GM12878 (cell line): ENCODE results near the gene AQP5. TPM values are rescaled to one million over a fixed set of nuclear protein-coding genes. Genes with fewer than 3 reads are reported as not detected.

Source experiments
- ATAC-seq: fragments of 200-7000 bp; cut with Tn5 transposase; 3 replicates; pipeline ENCODE4 v1.9.1; 2020; ENCODE audit warnings: mild to moderate bottlenecking, moderate library complexity
- BruUV-seq: library from RNA; stranded (reverse); fragments of 400-500 nt; replicated peaks from 2 replicates; lab custom pipeline; 2021; lab: Mats Ljungman, UMichigan
- CTCF ChIA-PET: fragments of 300-600 bp; sonication (Branson Sonifier 250); formaldehyde crosslinking; extraction: SDS; loops from one replicate; lab custom pipeline; 2021; ENCODE audit warnings: inconsistent platforms; lab: Yijun Ruan, JAX
- POLR2A ChIA-PET: fragments of 350-600 bp; formaldehyde crosslinking; extraction: SDS; loops from one replicate; lab custom pipeline; 2021; ENCODE audit warnings: inconsistent platforms; lab: Charles Lee
- RAD21 ChIA-PET: fragments of 300-600 bp; sonication (Branson Sonifier 250); formaldehyde crosslinking; loops from one replicate; lab custom pipeline; 2023; ENCODE audit warnings: antibody characterized with exemption; ENCODE audit not compliant: unreplicated experiment; lab: Charles Lee
- SMC1A ChIA-PET: fragments of 300-600 bp; sonication (Branson Sonifier 250); formaldehyde crosslinking; loops from one replicate; lab custom pipeline; 2023; ENCODE audit not compliant: unreplicated experiment, uncharacterized antibody; lab: Charles Lee
- DNase-seq: peaks from one replicate; pipeline ENCODE4 v3.0.0-alpha.2; 2011; ENCODE audit warnings: low read depth, low spot score
- FAIRE-seq: peaks from 3 replicates; lab custom pipeline; 2011; peaks lifted over from hg19 to GRCh38; lab: Jason Lieb, UNC
- H2AFZ ChIP-seq: 2 replicates; pipeline ENCODE4 v1.6.0; 2011; ENCODE audit warnings: low read depth, low read length, control low read depth; ENCODE audit not compliant: control insufficient read depth
- H3K27ac ChIP-seq: 2 replicates; pipeline ENCODE4 v1.5.1; 2011; ENCODE audit warnings: control low read depth; ENCODE audit not compliant: control insufficient read depth, insufficient read depth
- H3K27me3 ChIP-seq, 2 experiments: replicated peaks in 1 of 2; 2 replicates each; pipeline versions ENCODE4 v1.6.0 to v1.6.1; 2011; ENCODE audit warnings: low read length in 1 of 2; ENCODE audit not compliant: control insufficient read depth in 2 of 2, insufficient read depth in 2 of 2
- H3K36me3 ChIP-seq, 2 experiments: 2 replicates each; pipeline ENCODE4 v1.5.1; 2011; ENCODE audit warnings: low read length in 1 of 2; ENCODE audit not compliant: control insufficient read depth in 2 of 2, insufficient read depth in 2 of 2
- H3K4me1 ChIP-seq: 2 replicates; pipeline ENCODE4 v1.6.1; 2011; ENCODE audit warnings: mild to moderate bottlenecking, low read length, moderate library complexity, mixed read lengths; ENCODE audit not compliant: control insufficient read depth, insufficient read depth
- H3K4me2 ChIP-seq: 2 replicates; pipeline ENCODE4 v1.6.0; 2011; ENCODE audit warnings: control low read depth; ENCODE audit not compliant: control insufficient read depth, insufficient read depth
- H3K4me3 ChIP-seq: fragments of 200-600 bp; sonication (generic); 2 replicates; pipeline ENCODE4 v1.5.1; 2016
- H3K79me2 ChIP-seq: 2 replicates; pipeline ENCODE4 v1.6.0; 2011; ENCODE audit warnings: low read length; ENCODE audit not compliant: control insufficient read depth, insufficient read depth
- H3K9ac ChIP-seq: 2 replicates; pipeline ENCODE4 v1.8.0; 2011; ENCODE audit warnings: low read length, control low read depth, mixed read lengths; ENCODE audit not compliant: control insufficient read depth, insufficient read depth
- H3K9me3 ChIP-seq: replicated peaks from 3 replicates; pipeline ENCODE4 v1.5.1; 2011; ENCODE audit warnings: mild to moderate bottlenecking, low read length; ENCODE audit not compliant: control insufficient read depth, insufficient read depth
- H4K20me1 ChIP-seq: 2 replicates; pipeline ENCODE4 v1.6.0; 2011; ENCODE audit not compliant: control insufficient read depth, insufficient read depth
- FOXK2 ChIP-seq: fragments of 450-650 bp; IDR thresholded peaks from 2 replicates; pipeline ENCODE4 v1.6.1; 2017; ENCODE audit warnings: mild to moderate bottlenecking, moderate library complexity
- GABPA ChIP-seq: IDR thresholded peaks from 2 replicates; pipeline ENCODE4 v1.6.1; 2014; ENCODE audit warnings: antibody characterized with exemption, low read depth, mild to moderate bottlenecking, inconsistent platforms
- MLLT1 ChIP-seq: fragments of 450-650 bp; IDR thresholded peaks from 2 replicates; pipeline ENCODE4 v1.6.1; 2016; ENCODE audit warnings: mild to moderate bottlenecking
- MYB ChIP-seq: fragments of 150-350 bp; IDR thresholded peaks from 2 replicates; pipeline ENCODE4 v1.6.1; 2014; ENCODE audit warnings: mild to moderate bottlenecking, low read depth, low read length, borderline replicate concordance
- RELA ChIP-seq: fragments of 450-650 bp; IDR thresholded peaks from 2 replicates; pipeline ENCODE4 v1.8.0; 2014; ENCODE audit warnings: borderline replicate concordance; ENCODE audit not compliant: partially characterized antibody
- SUPT20H ChIP-seq: IDR thresholded peaks from 2 replicates; pipeline ENCODE4 v1.6.1; 2011; ENCODE audit warnings: low read depth, mild to moderate bottlenecking, low read length, moderate library complexity, borderline replicate concordance; ENCODE audit not compliant: control insufficient read depth
- TCF12 ChIP-seq: IDR thresholded peaks from 2 replicates; pipeline ENCODE4 v1.6.1; 2011; ENCODE audit warnings: low read depth, mild to moderate bottlenecking, low read length
- YY1 ChIP-seq: IDR thresholded peaks from 2 replicates; pipeline ENCODE4 v1.6.1; 2011; ENCODE audit warnings: low read depth, mild to moderate bottlenecking, low read length
- ZNF217 ChIP-seq: fragments of 450-650 bp; IDR thresholded peaks from 2 replicates; pipeline ENCODE4 v1.6.1; 2017; ENCODE audit warnings: antibody characterized with exemption, mild to moderate bottlenecking
- ZNF274 ChIP-seq: IDR thresholded peaks from one replicate; pipeline ENCODE4 v1.8.0; 2011; ENCODE audit not compliant: insufficient read length, insufficient read depth
- ZZZ3 ChIP-seq: IDR thresholded peaks from 2 replicates; pipeline ENCODE4 v1.6.1; 2011; ENCODE audit warnings: low read depth; ENCODE audit not compliant: control insufficient read depth, insufficient read length
- WGBS: methylation state at CpG from one replicate; pipeline ENCODE4 v1.1.6; 2016; ENCODE audit warnings: low lambda C conversion rate; ENCODE audit not compliant: insufficient replicate concordance, insufficient coverage; ENCODE audit errors: missing lambda C conversion rate; 5-methylcytosine and 5-hydroxymethylcytosine counted together
- in situ Hi-C: fragments of 300-500 bp; cut with MboI; formaldehyde crosslinking; loops from 9 replicates; pipeline ENCODE4 v1.14.3; 2018; ENCODE audit warnings: mixed read lengths
- intact Hi-C: fragments of 100-400 bp; cut with micrococcal nuclease; formaldehyde crosslinking; loops from one replicate; pipeline ENCODE4 v1.14.2; 2022; ENCODE audit not compliant: unreplicated experiment
- polyA plus RNA-seq, 11 experiments: library from polyadenylated mRNA; depleted of rRNA in 4 of 11; unstranded in 6 of 11; stranded (reverse) in 5 of 11; fragments of >200 nt; fragmentation: Nextera tagmentation in 4 of 11; fragmentation: Illumina TruSeq in 1 of 11; extraction: Ambion mirVana in 4 of 11; extraction: Trizol in 1 of 11; gene quantifications; 1 replicate in 1 of 11; 2 replicates in 10 of 11; pipeline versions ENCODE4 v1.2.1 to v1.2.3, GENCODE V29; 2011 to 2016; ENCODE audit warnings: inconsistent platforms in 2 of 11, missing spikeins in 2 of 11, low read depth in 1 of 11
- total RNA-seq, 4 experiments: library from RNA; depleted of rRNA in 3 of 4; stranded (reverse); fragments of >200 nt in 3 of 4; fragmentation: Illumina TruSeq in 1 of 4; extraction: Trizol in 1 of 4; gene quantifications; 2 replicates each; pipeline versions ENCODE4 v1.2.1 to v1.2.3, GENCODE V29; 2013 to 2021
- TF ChIP-seq, protein P1 (sequence below): fragments of 450-650 bp; IDR thresholded peaks from 2 replicates; pipeline ENCODE4 v1.6.1; 2016; ENCODE audit warnings: mild to moderate bottlenecking

AQP5 gene
- total and polyA plus RNA-seq, 10 of the 15 experiments (the other 5 are each of a cell fraction or from before 2014, with no cell fraction given), result not detected

DNA sequence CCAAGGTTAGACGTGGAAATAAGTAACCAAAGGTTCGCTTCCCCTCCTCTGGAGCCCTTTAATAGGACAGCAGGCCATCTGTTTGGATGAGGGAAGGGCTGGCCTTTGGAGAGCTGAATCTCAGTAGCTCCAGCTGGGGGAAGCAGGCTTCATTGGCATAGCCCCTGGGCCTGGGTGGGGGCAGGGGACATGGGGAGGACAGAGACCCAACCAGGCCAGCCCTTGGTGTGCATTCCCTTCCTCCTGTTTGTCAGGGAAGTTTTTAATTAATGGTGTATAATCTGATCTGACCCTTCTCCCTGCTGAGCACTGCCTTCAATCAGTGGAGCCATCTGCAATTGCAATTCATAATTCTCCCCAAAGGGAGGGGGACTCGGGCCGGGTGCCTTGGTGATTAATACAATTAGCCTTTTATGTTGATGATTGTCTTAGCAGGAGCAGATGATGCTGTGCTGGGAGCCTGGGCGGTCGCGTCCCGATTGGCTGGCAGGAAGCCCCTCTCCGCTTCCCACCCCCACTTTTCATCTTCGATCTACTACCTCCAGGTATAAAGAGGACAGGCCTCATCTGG lies 17.4 kb downstream of the AQP5 start:
- ChIA-PET POLR2A (no interaction called here), CTCF (interaction anchor here (0.9 to 7.7 kb wide), 5 partner anchors 12 to 91 kb away, joined by 3 to 68 read pairs (median 5); no protein-coding TSS in a partner anchor)
- Histone ChIP-seq H3K9ac (no peak overlapping the region), H2AFZ (no peak overlapping the region)
- TF ChIP-seq MLLT1, result no peak
- TF ChIP-seq GABPA, result no peak
- no peak for TF ChIP-seq YY1
- TF ChIP-seq, all 136 proteins: peak for 0
- intact Hi-C loops, result no loop called here
- 95% methylated on average over 10 of the region's 10 CpGs for WGBS
- Histone ChIP-seq H3K9me3 (no peaks in the 10 kb centered on the region), H4K20me1 (no peaks in the 10 kb centered on the region), H3K4me3 (no peak overlapping the region), H3K4me2 (no peak overlapping the region), H3K27ac (no peak overlapping the region), H3K4me1 (no peaks in the 10 kb centered on the region), H3K36me3 (no peaks in the 10 kb centered on the region), H3K27me3 (no peaks in the 10 kb centered on the region), H3K79me2 (no peaks in the 10 kb centered on the region)
- FAIRE-seq, result no peak
- ATAC-seq, result no peak
- ChIA-PET RAD21 (interaction anchor here (5.5 kb wide), 1 partner anchor 12 kb away, joined by 21 read pairs; no protein-coding TSS in a partner anchor), SMC1A (no interaction called here)
- BruUV-seq, result no TSS peak
- no peak for DNase-seq
- in situ Hi-C loops, result no loop called here

GRCh38 chr12:49979791-49980190 lies 18.1 kb downstream of the AQP5 start:
- SMC1A ChIA-PET, result interaction anchor here (0.7 kb wide), 2 partner anchors 22 to 335 kb away, joined by 3 to 5 read pairs; no protein-coding TSS in a partner anchor
- in situ Hi-C loops, result no loop called here

More at GRCh38 chr12:49979791-49980190, 18.1 kb downstream of the AQP5 start:
- intact Hi-C loops, result no loop called here
- Histone ChIP-seq H3K27ac (no peak overlapping the region), H3K79me2 (no peaks in the 10 kb centered on the region), H3K27me3 (no peaks in the 10 kb centered on the region), H3K4me1 (no peaks in the 10 kb centered on the region), H4K20me1 (no peaks in the 10 kb centered on the region), H3K36me3 (no peaks in the 10 kb centered on the region), H3K9me3 (no peaks in the 10 kb centered on the region), H3K4me2 (no peak overlapping the region), H3K9ac (no peak overlapping the region), H2AFZ (no peak overlapping the region), H3K4me3 (no peak overlapping the region)
- ChIA-PET RAD21 (interaction anchor here (0.7 to 5.5 kb wide), 2 partner anchors 12 to 79 kb away, joined by 3 to 21 read pairs; no protein-coding TSS in a partner anchor), CTCF (interaction anchor here (0.5 to 7.7 kb wide), 7 partner anchors 12 to 990 kb away, joined by 3 to 68 read pairs (median 4); no protein-coding TSS in a partner anchor), POLR2A (interaction anchor here (0.7 kb wide), 1 partner anchor 23 kb away, joined by 4 read pairs; no protein-coding TSS in a partner anchor)
- 34% methylated on average over 3 of the region's 3 CpGs for WGBS
- TF ChIP-seq ZZZ3 (no peak), MYB (no peak), ZNF217 (no peak), ZNF274 (no peak), FOXK2 (no peak), SUPT20H (no peak), RELA (no peak), TCF12 (no peak)
- TF ChIP-seq, protein P1, sequence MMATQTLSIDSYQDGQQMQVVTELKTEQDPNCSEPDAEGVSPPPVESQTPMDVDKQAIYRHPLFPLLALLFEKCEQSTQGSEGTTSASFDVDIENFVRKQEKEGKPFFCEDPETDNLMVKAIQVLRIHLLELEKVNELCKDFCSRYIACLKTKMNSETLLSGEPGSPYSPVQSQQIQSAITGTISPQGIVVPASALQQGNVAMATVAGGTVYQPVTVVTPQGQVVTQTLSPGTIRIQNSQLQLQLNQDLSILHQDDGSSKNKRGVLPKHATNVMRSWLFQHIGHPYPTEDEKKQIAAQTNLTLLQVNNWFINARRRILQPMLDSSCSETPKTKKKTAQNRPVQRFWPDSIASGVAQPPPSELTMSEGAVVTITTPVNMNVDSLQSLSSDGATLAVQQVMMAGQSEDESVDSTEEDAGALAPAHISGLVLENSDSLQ, result no peak
- DNase-seq (no peak), ATAC-seq (no peak), FAIRE-seq (no peak)
- BruUV-seq, result no TSS peak
